Measurements from ENCODE around the gene CIRBP. TPM values are rescaled to one million over a fixed set of nuclear protein-coding genes. Genes with fewer than 3 reads are reported as not detected.

The CIRBP gene
- total and polyA plus RNA-seq, 9 donors: 602 to 1,254 (median 855) TPM

GRCh38 chr19:1322198-1322981 lies 53.3 kb downstream of the CIRBP start:
- Histone ChIP-seq H3K36me3 (no peaks in the 10 kb centered on the region), H3K4me1 (ENCODE audit: insufficient read depth) (peaks cover 5% of the 10 kb centered on the region), H3K27ac (no peak overlapping the region), H3K27me3 (no peaks in the 10 kb centered on the region), H3K9me3 (no peaks in the 10 kb centered on the region), H3K4me3 (no peak overlapping the region)
- intact Hi-C loops (cut with DNase I): loop anchor here in 1 of 4 donors (10.0 kb wide), 1 partner anchor 52 kb away; no protein-coding TSS in a partner anchor
- TF ChIP-seq EP300 (IDR thresholded peaks at IDR 0.05): no peak
- TF ChIP-seq POLR2A (IDR thresholded peaks at IDR 0.05): no peak
- TF ChIP-seq CTCF (IDR thresholded peaks at IDR 0.05): no peak
- DNase-seq: no peak
- WGBS, 3 donors: 80 to 89% (median 89%) methylated on average over 16 of the region's 16 CpGs

- intact Hi-C loops (cut with DNase I): loop anchor here in 1 of 4 donors (10.0 kb wide), 1 partner anchor 50 kb away; no protein-coding TSS in a partner anchor
- no peak overlapping the region for H3K4me3 ChIP-seq
- 78 to 81% (median 80%) methylated on average over 12 of the region's 12 CpGs for WGBS, 3 donors
- no peak overlapping the region for H3K27ac ChIP-seq
- H3K27me3 ChIP-seq: no peaks in the 10 kb centered on the region
- H3K4me1 ChIP-seq (ENCODE audit: insufficient read depth): peaks cover 5% of the 10 kb centered on the region
- no peaks in the 10 kb centered on the region for H3K36me3 ChIP-seq
- no peaks in the 10 kb centered on the region for H3K9me3 ChIP-seq
- TF ChIP-seq EP300 (IDR thresholded peaks at IDR 0.05) (no peak), CTCF (IDR thresholded peaks at IDR 0.05) (no peak), POLR2A (IDR thresholded peaks at IDR 0.05) (no peak)
- DNase-seq: no peak
Measured at GRCh38 chr19:1324249-1324805, 55.2 kb downstream of the CIRBP start.

Other genes with a start within 250 kb of the CIRBP start
- 100 to 1,000 TPM; 105 to 196 (median 127) TPM for gene TMEM259, start 248.2 kb upstream of the CIRBP start, total RNA-seq
- 100 to 1,000 TPM in 1 of 2 donors, 10 to 100 TPM in 1; 26.0 to 162 TPM for gene TMEM259, start 248.2 kb upstream of the CIRBP start, polyA plus RNA-seq
- not detected for gene RNU6-2, start 247.8 kb upstream of the CIRBP start, total RNA-seq
- gene RNU6-2, start 247.8 kb upstream of the CIRBP start, polyA plus RNA-seq: not detected
- 100 to 1,000 TPM in 6 of 7 donors, 10 to 100 TPM in 1; 60.6 to 438 (median 210) TPM for gene CNN2, start 242.7 kb upstream of the CIRBP start, total RNA-seq
- gene CNN2, start 242.7 kb upstream of the CIRBP start, polyA plus RNA-seq: 100 to 1,000 TPM in 1 of 2 donors, 10 to 100 TPM in 1; 90.6 to 159 TPM
- 10 to 100 TPM in 1 of 7 donors, 1 to 10 TPM in 6; 1.5 to 10.5 (median 2.6) TPM for gene ABCA7, start 229.2 kb upstream of the CIRBP start, total RNA-seq
- 1 to 10 TPM; 1.4 to 1.9 TPM for gene ABCA7, start 229.2 kb upstream of the CIRBP start, polyA plus RNA-seq
- 10 to 100 TPM in 2 of 7 donors, 1 to 10 TPM in 5; 2.7 to 10.6 (median 8.9) TPM for gene ARHGAP45, start 202.2 kb upstream of the CIRBP start, total RNA-seq
- 1 to 10 TPM; 1.0 to 5.1 TPM for gene ARHGAP45, start 202.2 kb upstream of the CIRBP start, polyA plus RNA-seq
- 100 to 1,000 TPM in 5 of 7 donors, 10 to 100 TPM in 2; 88.2 to 157 (median 140) TPM for gene POLR2E, start 174.0 kb upstream of the CIRBP start, total RNA-seq
- 100 to 1,000 TPM in 1 of 2 donors, 10 to 100 TPM in 1; 11.1 to 119 TPM for gene POLR2E, start 174.0 kb upstream of the CIRBP start, polyA plus RNA-seq
- gene GPX4, start 165.3 kb upstream of the CIRBP start, total RNA-seq: 100 to 1,000 TPM; 189 to 309 (median 247) TPM
- gene GPX4, start 165.3 kb upstream of the CIRBP start, polyA plus RNA-seq: 100 to 1,000 TPM; 239 to 450 TPM
- 10 to 100 TPM; 20.7 to 92.6 (median 62.4) TPM for gene SBNO2, start 95.1 kb upstream of the CIRBP start, total RNA-seq
- 10 to 100 TPM in 1 of 2 donors, 1 to 10 TPM in 1; 6.1 to 36.7 TPM for gene SBNO2, start 95.1 kb upstream of the CIRBP start, polyA plus RNA-seq
- gene STK11, start 63.6 kb upstream of the CIRBP start, total RNA-seq: 10 to 100 TPM; 38.7 to 71.2 (median 54.2) TPM
- gene STK11, start 63.6 kb upstream of the CIRBP start, polyA plus RNA-seq: 10 to 100 TPM; 36.9 to 57.4 TPM
- 10 to 100 TPM in 2 of 7 donors, 1 to 10 TPM in 2, under 1 TPM in 3; 0.61 to 21.1 (median 2.4) TPM for gene CBARP, start 31.3 kb upstream of the CIRBP start, total RNA-seq
- gene CBARP, start 31.3 kb upstream of the CIRBP start, polyA plus RNA-seq: under 1 TPM in 1 of 2 donors, not detected in 1; 0.45 TPM
- 100 to 1,000 TPM in 6 of 7 donors, 10 to 100 TPM in 1; 71.9 to 218 (median 148) TPM for gene ATP5F1D, start 27.6 kb upstream of the CIRBP start, total RNA-seq
- 100 to 1,000 TPM in 1 of 2 donors, 1 to 10 TPM in 1; 1.3 to 110 TPM for gene ATP5F1D, start 27.6 kb upstream of the CIRBP start, polyA plus RNA-seq
- 100 to 1,000 TPM in 5 of 7 donors, 10 to 100 TPM in 2; 44.9 to 261 (median 107) TPM for gene MIDN, start 20.7 kb upstream of the CIRBP start, total RNA-seq
- 10 to 100 TPM; 10.1 to 26.7 TPM for gene MIDN, start 20.7 kb upstream of the CIRBP start, polyA plus RNA-seq
- 10 to 100 TPM; 21.7 to 72.5 (median 26.7) TPM for gene FAM174C, start 6.2 kb downstream of the CIRBP start, total RNA-seq
- gene FAM174C, start 6.2 kb downstream of the CIRBP start, polyA plus RNA-seq: 10 to 100 TPM in 1 of 2 donors, under 1 TPM in 1; 0.30 to 35.2 TPM
- gene EFNA2, start 16.5 kb downstream of the CIRBP start, total RNA-seq: not detected
- gene EFNA2, start 16.5 kb downstream of the CIRBP start, polyA plus RNA-seq: under 1 TPM in 1 of 2 donors, not detected in 1; 0.11 TPM
- 100 to 1,000 TPM in 1 of 7 donors, 10 to 100 TPM in 6; 65.6 to 112 (median 79.9) TPM for gene NDUFS7, start 114.6 kb downstream of the CIRBP start, total RNA-seq
- 10 to 100 TPM in 1 of 2 donors, under 1 TPM in 1; 0.72 to 96.2 TPM for gene NDUFS7, start 114.6 kb downstream of the CIRBP start, polyA plus RNA-seq
- 10 to 100 TPM in 6 of 7 donors, 1 to 10 TPM in 1; 8.3 to 34.1 (median 20.1) TPM for gene GAMT, start 132.2 kb downstream of the CIRBP start, total RNA-seq
- gene GAMT, start 132.2 kb downstream of the CIRBP start, polyA plus RNA-seq: 10 to 100 TPM in 1 of 2 donors, 1 to 10 TPM in 1; 8.0 to 13.8 TPM
- 100 to 1,000 TPM in 1 of 7 donors, 10 to 100 TPM in 6; 35.4 to 113 (median 79.5) TPM for gene DAZAP1, start 138.3 kb downstream of the CIRBP start, total RNA-seq
- 10 to 100 TPM; 29.6 to 58.5 TPM for gene DAZAP1, start 138.3 kb downstream of the CIRBP start, polyA plus RNA-seq
- 1,000 to 10,000 TPM; 1,643 to 7,253 (median 2,328) TPM for gene RPS15, start 169.1 kb downstream of the CIRBP start, total RNA-seq
- gene RPS15, start 169.1 kb downstream of the CIRBP start, polyA plus RNA-seq: 1,000 to 10,000 TPM in 1 of 2 donors, 100 to 1,000 TPM in 1; 174 to 5,234 TPM
- gene APC2, start 180.8 kb downstream of the CIRBP start, total RNA-seq: under 1 TPM; under 0.01 to 0.28 (median 0.12) TPM
- under 1 TPM in 1 of 2 donors, not detected in 1; 0.02 TPM for gene APC2, start 180.8 kb downstream of the CIRBP start, polyA plus RNA-seq
- gene C19orf25, start 209.9 kb downstream of the CIRBP start, total RNA-seq: 10 to 100 TPM; 15.3 to 25.8 (median 22.2) TPM
- gene C19orf25, start 209.9 kb downstream of the CIRBP start, polyA plus RNA-seq: 10 to 100 TPM in 1 of 2 donors, 1 to 10 TPM in 1; 1.1 to 26.3 TPM
- 1 to 10 TPM in 6 of 7 donors, under 1 TPM in 1; 0.83 to 9.4 (median 1.9) TPM for gene PCSK4, start 221.0 kb downstream of the CIRBP start, total RNA-seq
- 1 to 10 TPM in 1 of 2 donors, not detected in 1; 2.9 TPM for gene PCSK4, start 221.0 kb downstream of the CIRBP start, polyA plus RNA-seq
- gene REEP6, start 221.8 kb downstream of the CIRBP start, total RNA-seq: 10 to 100 TPM in 2 of 7 donors, 1 to 10 TPM in 5; 2.9 to 13.0 (median 7.2) TPM
- 1 to 10 TPM; 9.2 to 9.7 TPM for gene REEP6, start 221.8 kb downstream of the CIRBP start, polyA plus RNA-seq
- 1 to 10 TPM in 4 of 7 donors, under 1 TPM in 2, not detected in 1; 0.42 to 7.5 (median 2.0) TPM for gene ADAMTSL5, start 243.7 kb downstream of the CIRBP start, total RNA-seq
- 1 to 10 TPM in 1 of 2 donors, under 1 TPM in 1; 0.19 to 4.9 TPM for gene ADAMTSL5, start 243.7 kb downstream of the CIRBP start, polyA plus RNA-seq